MCF 10A (cell line): ENCODE measurements around the gene MICAL3. TPM values are rescaled to one million over a fixed set of nuclear protein-coding genes. Genes with fewer than 3 reads are reported as not detected.

ENCODE experiments used
- BruUV-seq: library from RNA; stranded (reverse); fragments of 400-500 nt; replicated peaks from 2 replicates; lab custom pipeline; 2021; lab: Mats Ljungman, UMichigan
- CTCF ChIA-PET: fragments of 300-600 bp; sonication (Branson Sonifier 250); formaldehyde crosslinking; extraction: SDS; loops from one replicate; lab custom pipeline; 2021; ENCODE audit warnings: antibody characterized with exemption, inconsistent platforms; lab: Yijun Ruan, JAX
- POLR2A ChIA-PET: fragments of 300-600, 350-650 bp; sonication (Branson Sonifier 250); formaldehyde crosslinking; extraction: SDS; loops from one replicate; lab custom pipeline; 2020; ENCODE audit warnings: antibody characterized with exemption, inconsistent platforms; lab: Yijun Ruan, JAX
- DNase-seq: peaks from one replicate; pipeline ENCODE4 v3.0.0-alpha.2; 2018; ENCODE audit not compliant: unreplicated experiment
- H3K27ac Mint-ChIP-seq: one replicate; pipeline ENCODE4 v1.8.0; 2022; ENCODE audit warnings: mild to moderate bottlenecking, low read depth, mixed read lengths; ENCODE audit not compliant: unreplicated experiment
- H3K27me3 Mint-ChIP-seq: one replicate; pipeline ENCODE4 v1.8.0; 2022; ENCODE audit warnings: mixed read lengths; ENCODE audit not compliant: insufficient read depth, unreplicated experiment
- H3K36me3 Mint-ChIP-seq: one replicate; pipeline ENCODE4 v1.8.0; 2022; ENCODE audit warnings: mild to moderate bottlenecking, moderate library complexity, mixed read lengths; ENCODE audit not compliant: insufficient read depth, unreplicated experiment
- H3K4me1 Mint-ChIP-seq: one replicate; pipeline ENCODE4 v1.8.0; 2022; ENCODE audit warnings: mixed read lengths; ENCODE audit not compliant: insufficient read depth, unreplicated experiment
- H3K4me3 Mint-ChIP-seq: one replicate; pipeline ENCODE4 v1.8.0; 2022; ENCODE audit warnings: mild to moderate bottlenecking, moderate library complexity, mixed read lengths; ENCODE audit not compliant: unreplicated experiment
- H3K9me3 Mint-ChIP-seq: one replicate; pipeline ENCODE4 v1.8.0; 2022; ENCODE audit warnings: mixed read lengths; ENCODE audit not compliant: unreplicated experiment
- CTCF ChIP-seq: fragments of 200-600 bp; IDR thresholded peaks from one replicate; pipeline ENCODE4 v1.8.0; 2022; ENCODE audit warnings: antibody characterized with exemption, mild to moderate bottlenecking; ENCODE audit not compliant: unreplicated experiment
- intact Hi-C: fragments of 100-400 bp; cut with micrococcal nuclease; formaldehyde crosslinking; loops from 2 replicates; pipeline ENCODE4 v1.14.1; 2022
- total RNA-seq: library from RNA; stranded (reverse); gene quantifications from 2 replicates; pipeline ENCODE4 v1.2.3, GENCODE V29; 2022

Gene MICAL3
- total RNA-seq, 1 experiment from 2014 or later, result 54.1 TPM

GRCh38 chr22:17930455-17931313 lies 93.7 kb downstream of the MICAL3 start:
- Mint-ChIP-seq H3K9me3 (no peaks in the 10 kb centered on the region), H3K27me3 (no peaks in the 10 kb centered on the region), H3K4me1 (peaks cover 29% of the 10 kb centered on the region), H3K36me3 (peaks cover 17% of the 10 kb centered on the region), H3K4me3 (no peak overlapping the region), H3K27ac (no peak overlapping the region)
- ChIA-PET POLR2A (interaction anchor here (0.6 kb wide), 1 partner anchor 97 kb away, joined by 3 read pairs; no protein-coding TSS in a partner anchor), CTCF (interaction anchor here (1.1 kb wide), 1 partner anchor 146 kb away, joined by 3 read pairs; no protein-coding TSS in a partner anchor)
- BruUV-seq, result no TSS peak
- no peak for TF ChIP-seq CTCF
- intact Hi-C loops, result no loop called here
- DNase-seq, result no peak

- Mint-ChIP-seq H3K4me3 (no peak overlapping the region), H3K9me3 (no peaks in the 10 kb centered on the region), H3K36me3 (peaks cover 17% of the 10 kb centered on the region), H3K4me1 (peaks cover 30% of the 10 kb centered on the region), H3K27me3 (no peaks in the 10 kb centered on the region), H3K27ac (no peak overlapping the region)
- intact Hi-C loops, result no loop called here
- no TSS peak for BruUV-seq
- TF ChIP-seq CTCF, result no peak
- CTCF ChIA-PET, result no interaction called here
- POLR2A ChIA-PET, result no interaction called here
- DNase-seq, result no peak
Measured at GRCh38 chr22:17929909-17930308, 94.5 kb downstream of the MICAL3 start.

- Mint-ChIP-seq H3K4me1 (peaks cover 40% of the 10 kb centered on the region), H3K27me3 (no peaks in the 10 kb centered on the region), H3K9me3 (no peaks in the 10 kb centered on the region), H3K4me3 (no peak overlapping the region), H3K27ac (no peak overlapping the region), H3K36me3 (peaks cover 17% of the 10 kb centered on the region)
- BruUV-seq, result no TSS peak
- ChIA-PET POLR2A (no interaction called here), CTCF (interaction anchor here (0.7 kb wide), 1 partner anchor 22 kb away, joined by 4 read pairs; no protein-coding TSS in a partner anchor)
- intact Hi-C loops, result no loop called here
- DNase-seq, result no peak
- no peak for TF ChIP-seq CTCF
Measured at GRCh38 chr22:17928391-17928790, 96.0 kb downstream of the MICAL3 start.

- Mint-ChIP-seq H3K4me3 (no peak overlapping the region), H3K36me3 (peaks cover 17% of the 10 kb centered on the region), H3K9me3 (no peaks in the 10 kb centered on the region), H3K4me1 (peaks cover 54% of the 10 kb centered on the region), H3K27ac (no peak overlapping the region), H3K27me3 (no peaks in the 10 kb centered on the region)
- TF ChIP-seq CTCF, result no peak
- BruUV-seq, result no TSS peak
- CTCF ChIA-PET, result no interaction called here
- intact Hi-C loops, result no loop called here
- POLR2A ChIA-PET, result no interaction called here
- no peak for DNase-seq
Measured at GRCh38 chr22:17927062-17927461, 97.3 kb downstream of the MICAL3 start.
